DOHH2 (cell line): ENCODE measurements around the gene PTBP3.

ENCODE experiments used
- CTCF ChIP-seq: fragments of 200-600 bp; sonication (generic); IDR thresholded peaks from one replicate; pipeline ENCODE4 v1.5.1; 2014; ENCODE audit warnings: antibody characterized with exemption, mild to moderate bottlenecking, low read depth, low read length; ENCODE audit not compliant: poor library complexity, severe bottlenecking
- EZH2phosphoT487 ChIP-seq: fragments of 200-600 bp; sonication (generic); IDR thresholded peaks from 2 replicates; pipeline ENCODE4 v1.6.1; 2017; ENCODE audit warnings: borderline replicate concordance, mild to moderate bottlenecking, antibody characterized with exemption, low read length, moderate library complexity, mixed read lengths

DNA sequence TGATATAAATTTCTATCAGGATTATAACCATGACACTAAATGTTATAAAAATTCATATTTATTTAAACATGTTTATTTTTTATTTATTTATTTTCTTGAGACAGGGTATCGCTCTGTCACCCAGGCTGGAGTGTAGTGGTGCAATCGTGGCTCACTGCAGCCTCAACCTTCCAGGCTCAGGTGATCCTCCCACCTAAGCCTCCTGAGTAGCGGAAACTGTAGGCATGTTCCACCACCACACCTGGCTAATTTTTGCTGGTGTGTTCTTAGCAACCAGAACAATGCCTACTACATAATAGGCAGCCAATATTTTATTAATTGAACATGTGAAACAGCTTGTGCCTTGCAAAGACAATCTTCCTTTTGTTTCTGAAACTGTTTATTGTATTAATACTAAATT lies 6.5 kb upstream of the PTBP3 start:
- TF ChIP-seq CTCF: no peak
- TF ChIP-seq EZH2phosphoT487: no peak
